ENCODE data around the gene SHISA9.

DNA sequence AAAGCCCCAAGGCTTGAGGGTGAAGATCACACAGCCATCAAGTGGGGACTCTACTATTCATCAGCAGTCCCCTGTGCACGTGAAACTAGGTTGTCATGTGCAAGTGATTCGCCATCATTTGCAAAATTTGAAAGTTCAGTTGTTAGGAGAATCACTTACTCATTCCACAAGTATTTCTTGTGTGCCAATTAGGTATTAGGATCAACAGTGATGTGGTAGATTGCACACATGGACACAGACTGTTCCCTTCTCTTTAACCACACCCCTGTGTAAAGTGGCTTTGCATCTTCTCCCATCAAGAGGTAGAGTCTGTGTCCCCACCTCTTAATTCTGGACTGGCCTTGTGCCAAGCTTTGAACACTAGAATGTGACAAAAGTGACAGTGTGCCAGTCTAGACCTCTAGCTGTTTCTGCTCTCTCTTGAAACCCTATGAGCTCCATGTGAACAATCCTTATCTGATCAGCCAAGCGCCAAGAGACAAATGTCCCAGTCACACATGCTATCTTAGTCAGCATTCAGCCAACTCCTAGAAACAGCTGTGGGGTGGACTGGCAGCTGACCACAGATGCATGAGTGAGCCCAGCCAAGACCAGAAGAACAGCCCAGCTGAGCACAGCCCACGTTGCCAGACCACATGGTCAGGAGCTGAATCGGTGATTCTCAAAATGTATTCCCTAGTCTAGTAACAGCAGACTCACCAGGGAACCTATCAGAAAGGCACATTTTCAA, 31.5 kb upstream of the SHISA9 start:
- TF ChIP-seq, protein P1, sequence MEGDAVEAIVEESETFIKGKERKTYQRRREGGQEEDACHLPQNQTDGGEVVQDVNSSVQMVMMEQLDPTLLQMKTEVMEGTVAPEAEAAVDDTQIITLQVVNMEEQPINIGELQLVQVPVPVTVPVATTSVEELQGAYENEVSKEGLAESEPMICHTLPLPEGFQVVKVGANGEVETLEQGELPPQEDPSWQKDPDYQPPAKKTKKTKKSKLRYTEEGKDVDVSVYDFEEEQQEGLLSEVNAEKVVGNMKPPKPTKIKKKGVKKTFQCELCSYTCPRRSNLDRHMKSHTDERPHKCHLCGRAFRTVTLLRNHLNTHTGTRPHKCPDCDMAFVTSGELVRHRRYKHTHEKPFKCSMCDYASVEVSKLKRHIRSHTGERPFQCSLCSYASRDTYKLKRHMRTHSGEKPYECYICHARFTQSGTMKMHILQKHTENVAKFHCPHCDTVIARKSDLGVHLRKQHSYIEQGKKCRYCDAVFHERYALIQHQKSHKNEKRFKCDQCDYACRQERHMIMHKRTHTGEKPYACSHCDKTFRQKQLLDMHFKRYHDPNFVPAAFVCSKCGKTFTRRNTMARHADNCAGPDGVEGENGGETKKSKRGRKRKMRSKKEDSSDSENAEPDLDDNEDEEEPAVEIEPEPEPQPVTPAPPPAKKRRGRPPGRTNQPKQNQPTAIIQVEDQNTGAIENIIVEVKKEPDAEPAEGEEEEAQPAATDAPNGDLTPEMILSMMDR (IDR thresholded peaks at IDR 0.05) = no peak
- no peak for TF ChIP-seq EP300 (IDR thresholded peaks at IDR 0.05; ENCODE audit: borderline replicate concordance in 1 of 2, low read depth in 1 of 2, low read length in 1 of 2)
- no peak for TF ChIP-seq POLR2AphosphoS5 (IDR thresholded peaks at IDR 0.05; ENCODE audit: low read depth, low read length)
- TF ChIP-seq TEAD4 (IDR thresholded peaks at IDR 0.05; ENCODE audit: borderline replicate concordance, insufficient read depth) = no peak
- no peak for TF ChIP-seq ZBTB33 (IDR thresholded peaks at IDR 0.05; ENCODE audit: borderline replicate concordance, low read depth)
- TF ChIP-seq, protein P2, sequence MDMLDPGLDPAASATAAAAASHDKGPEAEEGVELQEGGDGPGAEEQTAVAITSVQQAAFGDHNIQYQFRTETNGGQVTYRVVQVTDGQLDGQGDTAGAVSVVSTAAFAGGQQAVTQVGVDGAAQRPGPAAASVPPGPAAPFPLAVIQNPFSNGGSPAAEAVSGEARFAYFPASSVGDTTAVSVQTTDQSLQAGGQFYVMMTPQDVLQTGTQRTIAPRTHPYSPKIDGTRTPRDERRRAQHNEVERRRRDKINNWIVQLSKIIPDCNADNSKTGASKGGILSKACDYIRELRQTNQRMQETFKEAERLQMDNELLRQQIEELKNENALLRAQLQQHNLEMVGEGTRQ (IDR thresholded peaks at IDR 0.05; ENCODE audit: borderline replicate concordance, low read depth, low read length) = no peak
- TF ChIP-seq EZH2phosphoT487 (IDR thresholded peaks at IDR 0.05; ENCODE audit: borderline replicate concordance, low read depth) = no peak
- no peak for TF ChIP-seq TAF1 (IDR thresholded peaks at IDR 0.05; ENCODE audit: borderline replicate concordance, low read depth, low read length)

Measured in SK-N-SH (cell line).